SU-DHL-6 (cell line): ENCODE measurements around the gene GJD3.

Source experiments
- H2AFZ ChIP-seq: fragments of 200-600 bp; sonication (generic); 2 replicates; pipeline ENCODE4 v1.6.1; 2014; ENCODE audit warnings: low read depth, mild to moderate bottlenecking, moderate library complexity, mixed read lengths, antibody characterized with exemption, low read length; ENCODE audit not compliant: severe bottlenecking
- H3F3A ChIP-seq: fragments of 200-600 bp; shearing (Covaris generic); 2 replicates; pipeline ENCODE4 v1.6.0; 2016; ENCODE audit warnings: antibody characterized with exemption, mild to moderate bottlenecking; ENCODE audit not compliant: insufficient read depth
- H3K27ac ChIP-seq: fragments of 200-600 bp; sonication (generic); 2 replicates; pipeline ENCODE4 v1.5.1; 2016; ENCODE audit warnings: low read depth, mild to moderate bottlenecking, low read length, moderate library complexity, mixed read lengths
- H3K27me3 ChIP-seq: fragments of 200-600 bp; sonication (generic), shearing (Covaris generic); 2 replicates; pipeline ENCODE4 v1.6.0; 2014; ENCODE audit warnings: mild to moderate bottlenecking, low read length
- H3K36me3 ChIP-seq: fragments of 200-600 bp; sonication (generic); 2 replicates; pipeline ENCODE4 v1.6.1; 2014; ENCODE audit warnings: mild to moderate bottlenecking, low read length, mixed read lengths
- H3K4me2 ChIP-seq: fragments of 300-600, 200-600 bp; shearing (Covaris generic), sonication (generic); 2 replicates; pipeline ENCODE4 v1.6.0; 2014; ENCODE audit warnings: low read length, low read depth, mild to moderate bottlenecking; ENCODE audit not compliant: poor library complexity, severe bottlenecking
- H3K4me3 ChIP-seq: fragments of 200-600 bp; sonication (generic); 2 replicates; pipeline ENCODE4 v1.5.1; 2014; ENCODE audit warnings: antibody characterized with exemption, low read length, mild to moderate bottlenecking, mixed read lengths; ENCODE audit not compliant: insufficient read depth, poor library complexity, severe bottlenecking
- H3K79me2 ChIP-seq: fragments of 200-600 bp; sonication (generic); 2 replicates; pipeline ENCODE4 v1.6.1; 2014; ENCODE audit warnings: mild to moderate bottlenecking, low read length, moderate library complexity; ENCODE audit not compliant: insufficient read depth
- H3K9ac ChIP-seq: fragments of 200-600 bp; sonication (generic); 2 replicates; pipeline ENCODE4 v1.7.0; 2014; ENCODE audit warnings: mild to moderate bottlenecking, low read length
- H3K9me2 ChIP-seq: fragments of 200-600 bp; sonication (generic); replicated peaks from 2 replicates; pipeline ENCODE4 v1.6.1; 2014; ENCODE audit warnings: low read length; ENCODE audit not compliant: insufficient read depth
- H3K9me3 ChIP-seq: fragments of 200-600 bp; sonication (generic); 2 replicates; pipeline ENCODE4 v1.6.1; 2014; ENCODE audit warnings: low read length, mixed read lengths; ENCODE audit not compliant: insufficient read depth
- H4K20me1 ChIP-seq: fragments of 200-600 bp; sonication (generic); 2 replicates; pipeline ENCODE4 v1.6.1; 2014; ENCODE audit warnings: low read depth, mild to moderate bottlenecking, antibody characterized with exemption, low read length, moderate library complexity, mixed read lengths
- EZH2phosphoT487 ChIP-seq: fragments of 200-600 bp; sonication (generic), shearing (Covaris generic); conservative IDR thresholded peaks from 2 replicates; pipeline ENCODE4 v1.6.1; 2018; ENCODE audit warnings: mild to moderate bottlenecking, antibody characterized with exemption, low read length, moderate library complexity, mixed read lengths
- TF ChIP-seq, protein P1 (sequence below): fragments of 200-600 bp; sonication (generic); IDR thresholded peaks from one replicate; pipeline ENCODE4 v1.5.1; 2017; ENCODE audit warnings: antibody characterized with exemption, mild to moderate bottlenecking, low read length, moderate library complexity; ENCODE audit not compliant: insufficient read depth, poor library complexity, severe bottlenecking

GJD3 gene

DNA sequence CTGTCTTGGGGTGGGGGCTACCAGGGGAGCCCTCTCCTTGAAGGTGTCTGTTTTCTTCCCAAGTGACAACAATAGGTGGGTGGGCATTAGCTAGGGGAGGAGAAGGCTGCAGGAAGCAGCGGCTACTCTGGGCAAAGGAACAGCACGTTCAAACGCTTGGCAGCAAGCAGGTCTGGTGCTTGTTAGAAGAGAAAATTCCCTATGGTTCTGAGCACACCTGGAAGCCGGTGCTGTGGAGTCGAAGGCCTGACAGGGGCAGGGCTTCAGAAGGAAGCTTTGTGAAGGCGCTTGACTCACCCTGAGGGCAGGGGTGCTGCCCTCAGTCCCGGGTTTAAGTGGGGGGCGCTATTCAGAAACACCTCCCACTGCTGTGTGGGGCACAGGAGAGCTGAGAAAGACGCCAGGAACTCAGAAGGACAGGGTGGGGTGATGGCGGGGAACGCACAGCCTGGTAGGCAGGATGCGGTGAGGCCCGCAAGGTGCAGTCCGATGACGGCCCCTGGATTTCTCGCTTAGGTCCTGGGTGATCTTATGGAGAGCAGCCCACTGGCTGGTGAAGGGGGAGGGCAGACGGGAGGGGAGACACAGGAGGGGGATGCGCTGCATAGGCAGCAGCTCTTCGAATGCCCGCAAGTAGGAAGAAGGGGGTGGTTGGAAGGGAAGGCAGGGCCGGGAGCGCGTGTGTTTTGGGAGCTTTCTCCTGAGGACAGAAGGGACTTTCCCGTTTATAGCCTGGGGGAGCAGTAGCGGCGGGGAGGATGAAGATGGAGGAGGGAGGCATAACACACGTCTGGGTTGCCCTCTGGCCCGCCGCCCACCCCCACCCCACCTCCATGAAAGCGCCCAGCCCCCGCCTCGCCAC is 3.2 kb downstream of the GJD3 start:
- TF ChIP-seq, protein P1, sequence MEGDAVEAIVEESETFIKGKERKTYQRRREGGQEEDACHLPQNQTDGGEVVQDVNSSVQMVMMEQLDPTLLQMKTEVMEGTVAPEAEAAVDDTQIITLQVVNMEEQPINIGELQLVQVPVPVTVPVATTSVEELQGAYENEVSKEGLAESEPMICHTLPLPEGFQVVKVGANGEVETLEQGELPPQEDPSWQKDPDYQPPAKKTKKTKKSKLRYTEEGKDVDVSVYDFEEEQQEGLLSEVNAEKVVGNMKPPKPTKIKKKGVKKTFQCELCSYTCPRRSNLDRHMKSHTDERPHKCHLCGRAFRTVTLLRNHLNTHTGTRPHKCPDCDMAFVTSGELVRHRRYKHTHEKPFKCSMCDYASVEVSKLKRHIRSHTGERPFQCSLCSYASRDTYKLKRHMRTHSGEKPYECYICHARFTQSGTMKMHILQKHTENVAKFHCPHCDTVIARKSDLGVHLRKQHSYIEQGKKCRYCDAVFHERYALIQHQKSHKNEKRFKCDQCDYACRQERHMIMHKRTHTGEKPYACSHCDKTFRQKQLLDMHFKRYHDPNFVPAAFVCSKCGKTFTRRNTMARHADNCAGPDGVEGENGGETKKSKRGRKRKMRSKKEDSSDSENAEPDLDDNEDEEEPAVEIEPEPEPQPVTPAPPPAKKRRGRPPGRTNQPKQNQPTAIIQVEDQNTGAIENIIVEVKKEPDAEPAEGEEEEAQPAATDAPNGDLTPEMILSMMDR, result no peak
- Histone ChIP-seq H3K27ac (no peak overlapping the region), H3K4me2 (no peak overlapping the region)

DNA sequence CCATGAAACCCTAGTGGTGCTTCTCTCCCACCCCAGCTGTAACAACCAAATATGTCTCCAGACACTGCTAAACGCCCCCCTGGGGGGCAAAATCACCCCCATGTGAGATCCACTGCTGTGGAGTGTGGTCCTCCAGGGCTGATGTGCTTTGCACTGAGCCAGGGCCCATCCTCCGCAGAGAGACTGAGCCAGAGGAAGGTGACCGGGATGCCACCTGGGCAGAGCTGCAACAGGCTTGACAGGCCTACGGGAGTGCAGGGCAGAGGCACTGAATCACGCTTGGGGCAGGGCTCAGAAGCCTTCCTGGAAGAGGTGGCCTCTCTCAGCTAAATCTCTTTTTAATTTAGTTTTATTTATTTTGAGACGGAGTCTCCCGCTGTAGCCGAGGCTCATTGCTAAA is 4.4 kb downstream of the GJD3 start:
- H3K27me3 ChIP-seq, result no peaks in the 10 kb centered on the region
- no peaks in the 10 kb centered on the region for H3F3A ChIP-seq
- H4K20me1 ChIP-seq, result no peaks in the 10 kb centered on the region; the same call in 1 of the 2 replicates
- H3K79me2 ChIP-seq, result no peaks in the 10 kb centered on the region
- H3K4me3 ChIP-seq, result no peak overlapping the region
- no peak overlapping the region for H2AFZ ChIP-seq
- no peaks in the 10 kb centered on the region for H3K36me3 ChIP-seq
- H3K4me2 ChIP-seq, result no peak overlapping the region
- H3K9ac ChIP-seq, result no peak overlapping the region
- TF ChIP-seq EZH2phosphoT487, result no peak
- TF ChIP-seq, protein P1, result no peak
- no peaks in the 10 kb centered on the region for H3K9me2 ChIP-seq
- H3K9me3 ChIP-seq, result no peaks in the 10 kb centered on the region
- H3K27ac ChIP-seq, result no peak overlapping the region

More for the DNA sequence above, 3.2 kb downstream of the GJD3 start:
- H3F3A ChIP-seq, result no peaks in the 10 kb centered on the region
- no peaks in the 10 kb centered on the region for H3K9me3 ChIP-seq
- H4K20me1 ChIP-seq, result no peaks in the 10 kb centered on the region; the same call in 1 of the 2 replicates
- H3K27me3 ChIP-seq, result no peaks in the 10 kb centered on the region
- H3K9me2 ChIP-seq, result no peaks in the 10 kb centered on the region
- H3K36me3 ChIP-seq, result no peaks in the 10 kb centered on the region
- no peak overlapping the region for H3K4me3 ChIP-seq
- no peak overlapping the region for H3K9ac ChIP-seq
- H3K79me2 ChIP-seq, result no peaks in the 10 kb centered on the region
- no peak overlapping the region for H2AFZ ChIP-seq

DNA sequence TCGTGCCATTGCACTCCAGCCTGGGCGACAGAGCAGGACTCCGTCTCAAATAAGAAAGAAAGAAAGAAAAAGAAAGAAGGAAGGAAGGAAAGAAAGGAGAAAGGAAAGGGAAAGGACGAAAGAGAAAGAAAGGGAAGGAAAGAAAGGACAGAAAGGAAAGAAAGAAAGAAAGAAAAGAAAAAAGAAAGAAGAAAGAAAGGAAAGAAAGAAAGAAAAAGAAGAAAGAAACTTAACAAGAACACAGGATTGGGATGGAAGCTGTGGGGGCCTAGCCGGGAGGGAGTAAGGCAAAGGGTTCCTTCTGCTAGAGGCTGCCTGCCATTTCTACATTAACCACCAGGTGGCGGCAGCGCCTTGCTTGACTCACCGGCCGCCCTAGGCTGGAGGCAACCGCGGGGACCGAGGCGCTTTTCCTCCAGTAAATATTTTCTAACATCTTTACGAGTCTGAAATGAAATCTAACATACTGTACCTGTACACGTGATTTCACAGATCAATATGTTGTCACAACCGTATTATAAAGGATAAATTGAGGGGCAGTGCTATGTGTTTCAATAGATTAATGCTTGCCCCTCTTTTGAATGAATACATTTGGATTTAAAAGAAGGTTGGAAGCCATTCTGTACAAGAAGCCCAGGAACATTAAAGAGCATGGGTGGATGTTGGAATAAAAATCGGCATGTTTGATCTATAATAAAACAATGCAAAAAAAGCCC is 6.1 kb downstream of the GJD3 start:
- no peaks in the 10 kb centered on the region; the same call in 1 of the 2 replicates for H4K20me1 ChIP-seq
- H3K27me3 ChIP-seq, result no peaks in the 10 kb centered on the region
- no peaks in the 10 kb centered on the region for H3K36me3 ChIP-seq
- H3K79me2 ChIP-seq, result no peaks in the 10 kb centered on the region
- no peak overlapping the region for H3K4me2 ChIP-seq
- H3K9ac ChIP-seq, result no peak overlapping the region
- no peak overlapping the region for H3K27ac ChIP-seq
- H3K9me3 ChIP-seq, result no peaks in the 10 kb centered on the region
- H3K9me2 ChIP-seq, result no peaks in the 10 kb centered on the region
- no peak overlapping the region for H3K4me3 ChIP-seq
- no peak overlapping the region for H2AFZ ChIP-seq
- H3F3A ChIP-seq, result no peaks in the 10 kb centered on the region
- TF ChIP-seq EZH2phosphoT487, result no peak
- TF ChIP-seq, protein P1, result peak; percentile 72
